Measurements from ENCODE around the gene SPDEF. TPM values are rescaled to one million over a fixed set of nuclear protein-coding genes. Genes with fewer than 3 reads are reported as not detected.

Gene SPDEF
- total RNA-seq, 1 donor from 2014 or later = 0.11 TPM

DNA sequence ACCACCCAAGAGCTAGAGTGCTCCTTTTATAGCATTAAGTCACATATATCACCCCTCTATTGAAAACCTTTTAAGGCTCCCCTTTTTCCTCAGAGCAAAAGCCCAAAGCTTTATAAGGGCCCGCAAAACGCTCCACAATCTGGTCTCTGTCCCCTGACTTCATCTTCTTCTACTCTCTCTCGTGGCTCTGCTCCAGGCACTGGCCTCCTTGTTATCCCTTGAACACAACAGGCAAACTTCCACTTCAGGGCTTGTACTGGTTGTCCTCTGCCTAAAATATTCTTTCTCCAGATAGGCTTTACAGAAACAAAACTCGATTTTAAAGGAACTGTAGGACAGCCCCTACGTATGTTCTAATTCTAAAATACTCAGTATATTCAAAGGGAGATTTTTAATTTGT is 44.0 kb upstream of the SPDEF start:
- no peak overlapping the region for H3K27ac Mint-ChIP-seq
- peaks cover 33% of the 10 kb centered on the region for H3K4me1 Mint-ChIP-seq
- no peak overlapping the region for H3K4me3 Mint-ChIP-seq
- ATAC-seq (ENCODE audit: low read depth) = no peak
- H3K36me3 Mint-ChIP-seq (ENCODE audit: low read depth) = peaks cover 75% of the 10 kb centered on the region
- no peaks in the 10 kb centered on the region for H3K27me3 Mint-ChIP-seq
- ChIA-PET POLR2A (no interaction called here), CTCF (interaction anchor here (1.1 kb wide), 1 partner anchor 404 kb away, joined by 3 read pairs; no protein-coding TSS in a partner anchor)
- TF ChIP-seq, protein P1, sequence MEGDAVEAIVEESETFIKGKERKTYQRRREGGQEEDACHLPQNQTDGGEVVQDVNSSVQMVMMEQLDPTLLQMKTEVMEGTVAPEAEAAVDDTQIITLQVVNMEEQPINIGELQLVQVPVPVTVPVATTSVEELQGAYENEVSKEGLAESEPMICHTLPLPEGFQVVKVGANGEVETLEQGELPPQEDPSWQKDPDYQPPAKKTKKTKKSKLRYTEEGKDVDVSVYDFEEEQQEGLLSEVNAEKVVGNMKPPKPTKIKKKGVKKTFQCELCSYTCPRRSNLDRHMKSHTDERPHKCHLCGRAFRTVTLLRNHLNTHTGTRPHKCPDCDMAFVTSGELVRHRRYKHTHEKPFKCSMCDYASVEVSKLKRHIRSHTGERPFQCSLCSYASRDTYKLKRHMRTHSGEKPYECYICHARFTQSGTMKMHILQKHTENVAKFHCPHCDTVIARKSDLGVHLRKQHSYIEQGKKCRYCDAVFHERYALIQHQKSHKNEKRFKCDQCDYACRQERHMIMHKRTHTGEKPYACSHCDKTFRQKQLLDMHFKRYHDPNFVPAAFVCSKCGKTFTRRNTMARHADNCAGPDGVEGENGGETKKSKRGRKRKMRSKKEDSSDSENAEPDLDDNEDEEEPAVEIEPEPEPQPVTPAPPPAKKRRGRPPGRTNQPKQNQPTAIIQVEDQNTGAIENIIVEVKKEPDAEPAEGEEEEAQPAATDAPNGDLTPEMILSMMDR (IDR thresholded peaks at IDR 0.05) = no peak
- H3K9me3 Mint-ChIP-seq = no peaks in the 10 kb centered on the region
- intact Hi-C loops (cut with micrococcal nuclease) = no loop called here
- no peak for DNase-seq

DNA sequence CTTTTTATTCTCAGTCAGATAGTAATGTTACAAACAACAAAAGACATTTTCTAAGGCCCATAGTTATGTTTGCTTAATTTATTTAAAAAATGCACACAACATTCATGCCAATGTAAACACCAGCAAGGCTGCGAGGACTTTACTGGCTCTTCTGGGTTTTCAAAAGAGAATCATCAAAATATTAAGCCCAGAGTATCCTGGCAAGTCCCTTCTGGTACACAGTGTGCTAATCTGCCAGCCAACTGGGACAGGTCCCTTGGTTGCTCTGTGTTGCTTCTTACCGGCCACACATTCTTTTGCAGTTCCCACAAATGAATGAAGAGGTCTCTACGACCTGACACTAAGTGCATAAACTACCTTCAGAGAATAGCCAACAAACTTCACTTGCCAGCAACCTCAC is 42.6 kb upstream of the SPDEF start:
- TF ChIP-seq, protein P1 (IDR thresholded peaks at IDR 0.05) = no peak
- ATAC-seq (ENCODE audit: low read depth) = no peak
- Mint-ChIP-seq H3K4me1 (peaks cover 41% of the 10 kb centered on the region), H3K27ac (no peak overlapping the region), H3K4me3 (no peak overlapping the region), H3K27me3 (no peaks in the 10 kb centered on the region), H3K9me3 (no peaks in the 10 kb centered on the region), H3K36me3 (ENCODE audit: low read depth) (peaks cover 68% of the 10 kb centered on the region)
- ChIA-PET CTCF (interaction anchor here (1.1 kb wide), 1 partner anchor 403 kb away, joined by 3 read pairs; no protein-coding TSS in a partner anchor), POLR2A (no interaction called here)
- intact Hi-C loops (cut with micrococcal nuclease) = no loop called here
- no peak for DNase-seq

DNA sequence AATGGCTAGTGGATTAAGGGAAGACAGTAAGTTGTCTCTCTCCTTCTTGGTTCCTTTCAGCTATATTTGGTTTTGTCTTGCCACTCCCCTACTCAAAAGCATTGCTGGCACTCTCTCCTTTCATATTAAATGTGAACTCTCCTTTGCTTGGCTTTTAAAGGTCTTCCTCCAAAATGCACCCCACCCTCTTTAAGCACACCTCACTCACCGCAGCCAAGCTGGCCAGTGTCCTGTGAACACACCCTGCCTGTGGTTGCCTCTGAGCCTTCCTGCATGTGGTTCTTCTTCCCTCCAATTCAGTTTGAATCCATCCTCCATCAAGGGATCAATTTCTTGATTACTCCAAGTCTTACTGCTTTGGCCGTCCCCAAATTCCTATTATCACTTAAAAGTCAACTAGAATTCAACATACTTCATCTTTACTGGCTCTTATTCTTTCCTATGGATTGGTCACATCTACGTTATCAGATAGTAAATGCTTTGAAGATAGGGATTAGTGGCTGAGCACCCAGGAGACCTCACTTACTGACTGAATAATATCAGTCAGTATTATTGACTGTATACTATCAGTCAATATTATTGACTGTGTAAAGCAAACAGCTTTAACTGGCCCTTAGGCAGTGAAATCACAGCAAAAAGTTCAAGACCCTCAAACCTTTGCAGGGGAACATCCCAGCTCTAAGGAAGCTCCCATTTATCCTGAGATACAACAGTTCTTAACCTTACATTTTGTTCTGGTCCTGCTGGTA is 41.6 kb upstream of the SPDEF start:
- H3K4me3 Mint-ChIP-seq = no peak overlapping the region
- no peaks in the 10 kb centered on the region for H3K27me3 Mint-ChIP-seq
- peak overlapping the region; percentile 4 for H3K27ac Mint-ChIP-seq
- H3K4me1 Mint-ChIP-seq = peaks cover 42% of the 10 kb centered on the region
- POLR2A ChIA-PET = no interaction called here
- intact Hi-C loops (cut with micrococcal nuclease) = no loop called here
- H3K9me3 Mint-ChIP-seq = no peaks in the 10 kb centered on the region
- no peak for DNase-seq
- TF ChIP-seq, protein P1 (IDR thresholded peaks at IDR 0.05) = no peak
- ATAC-seq (ENCODE audit: low read depth) = no peak
- H3K36me3 Mint-ChIP-seq (ENCODE audit: low read depth) = peaks cover 64% of the 10 kb centered on the region
- CTCF ChIA-PET = interaction anchor here (1.9 to 2.1 kb wide), 2 partner anchors 11 to 138 kb away, joined by 7 read pairs; no protein-coding TSS in a partner anchor

GRCh38 chr6:34596798-34597197 is 40.7 kb upstream of the SPDEF start:
- ChIA-PET CTCF (interaction anchor here (0.9 to 2.1 kb wide), 3 partner anchors 12 to 137 kb away, joined by 4 to 7 read pairs (median 7); no protein-coding TSS in a partner anchor), POLR2A (no interaction called here)
- H3K4me1 Mint-ChIP-seq = peaks cover 51% of the 10 kb centered on the region
- TF ChIP-seq, protein P1 (IDR thresholded peaks at IDR 0.05) = no peak
- ATAC-seq (ENCODE audit: low read depth) (no peak), DNase-seq (no peak)
- intact Hi-C loops (cut with micrococcal nuclease) = no loop called here
- H3K9me3 Mint-ChIP-seq = no peaks in the 10 kb centered on the region
- H3K27me3 Mint-ChIP-seq = no peaks in the 10 kb centered on the region
- H3K27ac Mint-ChIP-seq = peak overlapping the region; percentile 20
- H3K4me3 Mint-ChIP-seq = no peak overlapping the region
- H3K36me3 Mint-ChIP-seq (ENCODE audit: low read depth) = peaks cover 60% of the 10 kb centered on the region

- Mint-ChIP-seq H3K9me3 (no peaks in the 10 kb centered on the region), H3K4me1 (peaks cover 60% of the 10 kb centered on the region), H3K36me3 (ENCODE audit: low read depth) (peaks cover 52% of the 10 kb centered on the region), H3K27me3 (no peaks in the 10 kb centered on the region), H3K27ac (no peak overlapping the region), H3K4me3 (no peak overlapping the region)
- intact Hi-C loops (cut with micrococcal nuclease) = no loop called here
- TF ChIP-seq, protein P1 (IDR thresholded peaks at IDR 0.05) = no peak
- ATAC-seq (ENCODE audit: low read depth) (no peak), DNase-seq (no peak)
- POLR2A ChIA-PET = no interaction called here
- CTCF ChIA-PET = interaction anchor here (1.0 kb wide), 1 partner anchor 14 kb away, joined by 4 read pairs; no protein-coding TSS in a partner anchor
These were observed 39.4 kb upstream of the SPDEF start for GRCh38 chr6:34595332-34596184.

All from activated B cell treated with CpG ODN at 0.5 μM for 24 hours (primary cell).